GM12864 (cell line): Measurements from ENCODE around the gene SFXN3.
A peak's percentile ranks its signal among the peaks of the same experiment; 100 is the strongest.

ENCODE experiments used
- DNase-seq: peaks from one replicate; pipeline ENCODE4 v3.0.0-alpha.2; 2011; ENCODE audit warnings: low read depth
- H3K4me3 ChIP-seq: 2 replicates; pipeline ENCODE4 v1.5.1; 2011; ENCODE audit warnings: mild to moderate bottlenecking, low read depth, low read length, control low read depth
- TF ChIP-seq, protein P1 (sequence below): IDR thresholded peaks from 2 replicates; pipeline ENCODE4 v1.5.1; 2011; ENCODE audit warnings: low read depth, mild to moderate bottlenecking, moderate library complexity, low read length, control low read depth, inconsistent platforms; ENCODE audit errors: missing control alignments

SFXN3 gene

DNA sequence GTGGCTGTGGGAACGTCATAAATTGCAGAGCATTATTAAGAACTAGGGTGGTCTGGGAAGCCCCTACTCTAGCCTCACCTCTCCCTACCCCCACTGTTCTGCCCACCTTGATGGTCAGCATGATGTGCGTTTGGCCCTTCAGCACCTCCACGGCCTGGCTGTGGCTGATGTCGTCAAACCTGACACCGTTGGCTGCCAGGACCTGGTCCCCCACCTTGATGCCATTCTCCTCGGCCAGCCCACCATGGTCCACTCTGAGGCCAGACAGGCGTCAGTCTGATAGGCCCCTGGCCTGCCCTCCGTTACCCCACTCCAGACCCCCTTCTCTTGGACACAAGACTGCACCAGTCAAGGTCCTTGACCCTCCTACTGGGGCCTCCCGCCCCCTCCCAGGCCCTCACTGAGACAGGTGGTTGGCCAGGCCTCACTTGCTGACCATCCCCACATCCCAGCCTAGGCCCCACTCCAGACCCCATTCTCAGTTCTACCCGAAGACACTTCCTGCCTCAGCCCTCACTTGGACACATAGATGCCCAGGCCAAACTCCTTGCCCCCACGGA lies 9.3 kb upstream of the SFXN3 start:
- H3K4me3 ChIP-seq, result no peak overlapping the region
- no peak for DNase-seq
- TF ChIP-seq, protein P1, sequence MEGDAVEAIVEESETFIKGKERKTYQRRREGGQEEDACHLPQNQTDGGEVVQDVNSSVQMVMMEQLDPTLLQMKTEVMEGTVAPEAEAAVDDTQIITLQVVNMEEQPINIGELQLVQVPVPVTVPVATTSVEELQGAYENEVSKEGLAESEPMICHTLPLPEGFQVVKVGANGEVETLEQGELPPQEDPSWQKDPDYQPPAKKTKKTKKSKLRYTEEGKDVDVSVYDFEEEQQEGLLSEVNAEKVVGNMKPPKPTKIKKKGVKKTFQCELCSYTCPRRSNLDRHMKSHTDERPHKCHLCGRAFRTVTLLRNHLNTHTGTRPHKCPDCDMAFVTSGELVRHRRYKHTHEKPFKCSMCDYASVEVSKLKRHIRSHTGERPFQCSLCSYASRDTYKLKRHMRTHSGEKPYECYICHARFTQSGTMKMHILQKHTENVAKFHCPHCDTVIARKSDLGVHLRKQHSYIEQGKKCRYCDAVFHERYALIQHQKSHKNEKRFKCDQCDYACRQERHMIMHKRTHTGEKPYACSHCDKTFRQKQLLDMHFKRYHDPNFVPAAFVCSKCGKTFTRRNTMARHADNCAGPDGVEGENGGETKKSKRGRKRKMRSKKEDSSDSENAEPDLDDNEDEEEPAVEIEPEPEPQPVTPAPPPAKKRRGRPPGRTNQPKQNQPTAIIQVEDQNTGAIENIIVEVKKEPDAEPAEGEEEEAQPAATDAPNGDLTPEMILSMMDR, result no peak

DNA sequence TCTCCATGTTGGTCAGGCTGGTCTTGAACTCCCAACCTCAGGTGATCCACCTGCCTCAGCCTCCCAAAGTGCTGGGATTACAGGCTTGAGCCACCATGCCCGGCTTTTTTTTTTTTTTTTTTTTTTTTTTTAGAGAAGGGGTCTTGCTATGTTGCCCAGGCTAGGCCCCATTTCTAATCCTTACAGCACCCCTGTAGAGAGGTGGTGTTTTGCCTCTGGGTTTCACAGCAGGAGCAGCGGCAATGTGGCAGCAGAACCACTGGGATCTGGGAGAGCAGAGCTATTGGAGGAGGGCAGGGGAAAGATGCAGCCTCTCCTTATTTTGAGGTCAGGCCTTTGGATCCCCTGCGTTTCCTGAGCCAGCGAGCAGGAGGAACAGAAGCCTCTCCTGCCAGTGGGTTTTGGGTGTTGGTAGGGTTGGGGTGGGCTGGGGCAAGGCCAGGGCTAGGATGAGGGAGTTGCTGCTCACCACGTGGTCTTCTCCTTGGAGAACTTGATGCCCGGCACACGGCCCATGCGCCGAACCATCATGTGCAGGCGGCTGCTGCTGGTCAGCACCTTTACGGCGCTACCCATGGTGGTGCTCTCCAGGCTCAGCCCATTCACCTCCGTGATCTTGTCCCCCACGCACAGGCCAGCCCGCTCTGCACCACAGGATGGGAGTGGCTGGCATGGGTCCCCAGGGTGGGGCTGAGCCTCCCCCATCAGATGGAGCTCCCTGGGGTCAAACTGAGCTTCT lies 7.9 kb upstream of the SFXN3 start:
- no peak for DNase-seq
- H3K4me3 ChIP-seq, result no peak overlapping the region
- TF ChIP-seq, protein P1, result no peak

GRCh38 chr10:101027106-101027720 lies 3.8 kb upstream of the SFXN3 start:
- TF ChIP-seq, protein P1, result no peak
- DNase-seq, result no peak
- no peak overlapping the region for H3K4me3 ChIP-seq

DNA sequence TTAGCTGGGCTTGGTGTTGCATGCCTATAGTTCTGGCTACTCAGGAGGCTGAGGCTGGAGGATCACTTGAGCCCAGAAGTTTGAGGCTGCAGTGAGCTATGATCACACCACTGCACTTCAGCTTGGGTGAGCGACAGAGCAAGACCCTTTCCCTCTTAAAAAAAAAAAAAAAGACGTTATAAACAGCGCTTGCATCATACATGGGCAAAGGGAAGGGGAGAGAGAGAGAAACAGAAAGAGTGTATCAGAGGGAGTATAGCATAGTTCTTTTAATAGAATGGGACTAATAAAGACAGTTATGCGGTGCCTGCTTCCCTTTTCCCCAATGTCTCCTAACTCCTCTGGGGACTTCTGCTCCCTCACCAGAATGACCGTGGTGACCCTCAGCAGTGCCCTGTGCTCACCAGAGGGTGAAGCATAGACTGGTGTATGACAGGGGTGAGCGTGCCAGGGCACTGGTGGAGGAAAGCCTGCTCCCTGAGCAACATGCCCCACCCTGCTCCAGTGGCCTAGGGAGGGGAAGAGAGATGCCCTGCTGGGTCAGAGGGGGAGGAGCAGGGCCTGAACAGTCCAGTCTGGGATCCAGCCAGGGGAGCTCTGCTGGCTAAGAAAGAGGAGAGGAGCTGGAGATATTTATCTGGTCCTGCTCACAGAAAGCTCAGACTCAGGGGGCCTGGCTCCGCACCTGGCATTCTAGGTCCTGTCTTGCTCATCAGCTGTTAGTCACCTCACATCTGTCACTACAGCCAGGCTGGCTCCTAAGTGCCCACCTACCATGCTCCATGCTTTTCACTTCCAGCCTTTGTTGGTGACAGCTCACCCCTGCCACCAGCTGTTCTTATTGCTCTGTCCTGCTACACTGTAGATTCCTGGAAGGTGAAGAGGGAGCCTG lies 2.3 kb upstream of the SFXN3 start:
- no peak for DNase-seq
- TF ChIP-seq, protein P1, result no peak
- no peak overlapping the region for H3K4me3 ChIP-seq

- H3K4me3 ChIP-seq, result no peak overlapping the region
- DNase-seq, result no peak
- TF ChIP-seq, protein P1, result peak; percentile 16
Measured at GRCh38 chr10:101029520-101030295, 1.3 kb upstream of the SFXN3 start.

DNA sequence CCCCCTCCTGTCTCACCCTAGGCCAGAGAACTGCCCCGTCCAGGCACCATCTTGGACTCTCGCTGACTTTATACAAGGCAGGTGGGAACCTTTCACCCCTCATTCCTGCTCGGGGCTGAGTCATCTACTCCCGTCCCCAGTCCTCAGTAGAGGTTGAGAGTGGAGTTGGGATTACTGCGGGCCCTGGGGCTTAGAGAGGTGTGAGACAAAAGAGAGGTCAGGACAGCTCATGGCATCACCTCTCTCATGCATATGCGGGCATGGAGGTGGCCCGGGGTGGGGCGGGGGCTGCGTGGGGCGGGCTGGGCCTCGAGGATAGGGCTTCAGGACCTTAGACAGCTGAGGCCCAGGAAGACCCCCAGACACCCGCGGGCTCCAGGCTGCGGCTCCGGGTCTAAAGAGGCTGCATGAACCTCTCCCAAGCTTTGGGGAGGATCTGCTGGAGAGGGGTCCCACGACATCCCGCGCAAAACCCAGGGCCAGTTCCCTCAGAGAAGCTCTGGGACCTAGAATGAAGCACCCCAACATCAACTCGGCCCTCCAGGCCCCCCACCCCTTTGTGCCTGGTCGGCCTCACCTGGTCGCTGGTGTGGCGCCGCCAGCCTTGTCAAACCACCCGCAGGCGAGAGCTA lies 422 bp upstream of the SFXN3 start:
- peak overlapping the region; percentile 14 for H3K4me3 ChIP-seq
- TF ChIP-seq, protein P1, result no peak
- DNase-seq, result no peak
